HG03565 (cell line): Measurements from ENCODE around the gene ZNF708.
"Not testable (repeated sequence)": the region's sequence is repeated elsewhere in the genome, so short reads cannot be mapped to it uniquely, and the experiment has no call there.

Source experiments
- ATAC-seq: cut with Tn5 transposase; IDR thresholded peaks from one replicate; pipeline ENCODE4 v1.9.1; 2021; ENCODE audit warnings: mild to moderate bottlenecking, moderate library complexity; ENCODE audit not compliant: unreplicated experiment

ZNF708 gene

GRCh38 chr19:21260164-21260847, 68.9 kb downstream of the ZNF708 start:
- no peak for ATAC-seq

GRCh38 chr19:21259421-21260124, 69.6 kb downstream of the ZNF708 start:
- not testable (repeated sequence) for ATAC-seq

GRCh38 chr19:21256722-21257121, 72.5 kb downstream of the ZNF708 start:
- no peak for ATAC-seq
